ENCODE measurements around the gene RHPN2.

- TF ChIP-seq CTCF (conservative IDR thresholded peaks at IDR 0.05; ENCODE audit: low read length), result no peak
- TF ChIP-seq EZH2phosphoT487 (IDR thresholded peaks at IDR 0.05; ENCODE audit: borderline replicate concordance, low read depth, low read length), result no peak
These were observed 46.9 kb upstream of the RHPN2 start for GRCh38 chr19:33111587-33111986.
